Activated naive CD8-positive, alpha-beta T cell treated with anti-CD3 and anti-CD28 coated beads, Interleukin-2, amount 50 U/mL, for 16 hours (primary cell): ENCODE data around the gene DTX1.

ENCODE experiments used
- DNase-seq: peaks from one replicate; pipeline ENCODE4 v3.0.0-alpha.2; 2020; ENCODE audit warnings: low read depth, low spot score

The DTX1 gene

GRCh38 chr12:113056631-113057488 lies at the start of gene DTX1:
DTX1 (plus strand) TSS chr12:113056730; CDS start chr12:113058193, 1,463 bp downstream.
- DNase-seq = no peak

GRCh38 chr12:113007166-113007565 lies 49.4 kb upstream of the DTX1 start:
- no peak for DNase-seq

GRCh38 chr12:113010701-113011100 lies 45.8 kb upstream of the DTX1 start:
- DNase-seq = no peak

GRCh38 chr12:113014565-113014964 lies 42.0 kb upstream of the DTX1 start:
- no peak for DNase-seq

GRCh38 chr12:113016796-113017195 lies 39.7 kb upstream of the DTX1 start:
- DNase-seq = no peak

- DNase-seq = no peak
Observed at GRCh38 chr12:113019025-113019424, 37.5 kb upstream of the DTX1 start.

GRCh38 chr12:113021500-113021899 lies 35.0 kb upstream of the DTX1 start:
- no peak for DNase-seq

GRCh38 chr12:113022563-113023297 lies 33.8 kb upstream of the DTX1 start:
- no peak for DNase-seq

- DNase-seq = no peak
Observed at GRCh38 chr12:113027726-113028125, 28.8 kb upstream of the DTX1 start.

GRCh38 chr12:113030875-113031525 lies 25.5 kb upstream of the DTX1 start:
- DNase-seq = no peak

GRCh38 chr12:113039911-113040445 lies 16.6 kb upstream of the DTX1 start:
- DNase-seq = no peak

GRCh38 chr12:113040722-113041171 lies 15.8 kb upstream of the DTX1 start:
- DNase-seq = no peak

- no peak for DNase-seq
Observed at GRCh38 chr12:113041560-113041959, 15.0 kb upstream of the DTX1 start.

- DNase-seq = no peak
Observed at GRCh38 chr12:113043240-113043639, 13.3 kb upstream of the DTX1 start.

- DNase-seq = no peak
Observed at GRCh38 chr12:113044516-113044915, 12.0 kb upstream of the DTX1 start.

GRCh38 chr12:113048716-113049127 lies 7.8 kb upstream of the DTX1 start:
- DNase-seq = peak; percentile 28

GRCh38 chr12:113049976-113050742 lies 6.4 kb upstream of the DTX1 start:
- no peak for DNase-seq

GRCh38 chr12:113050795-113051194 lies 5.7 kb upstream of the DTX1 start:
- DNase-seq = no peak

GRCh38 chr12:113051759-113052158 lies 4.8 kb upstream of the DTX1 start:
- no peak for DNase-seq

- DNase-seq = no peak
Observed at GRCh38 chr12:113052326-113052725, 4.2 kb upstream of the DTX1 start.

- no peak for DNase-seq
Observed at GRCh38 chr12:113054948-113055486, 1.5 kb upstream of the DTX1 start.
